ENCODE results near the gene INSYN2A.
A peak's percentile ranks its signal among the peaks of the same experiment; 100 is the strongest.

INSYN2A gene, protein sequence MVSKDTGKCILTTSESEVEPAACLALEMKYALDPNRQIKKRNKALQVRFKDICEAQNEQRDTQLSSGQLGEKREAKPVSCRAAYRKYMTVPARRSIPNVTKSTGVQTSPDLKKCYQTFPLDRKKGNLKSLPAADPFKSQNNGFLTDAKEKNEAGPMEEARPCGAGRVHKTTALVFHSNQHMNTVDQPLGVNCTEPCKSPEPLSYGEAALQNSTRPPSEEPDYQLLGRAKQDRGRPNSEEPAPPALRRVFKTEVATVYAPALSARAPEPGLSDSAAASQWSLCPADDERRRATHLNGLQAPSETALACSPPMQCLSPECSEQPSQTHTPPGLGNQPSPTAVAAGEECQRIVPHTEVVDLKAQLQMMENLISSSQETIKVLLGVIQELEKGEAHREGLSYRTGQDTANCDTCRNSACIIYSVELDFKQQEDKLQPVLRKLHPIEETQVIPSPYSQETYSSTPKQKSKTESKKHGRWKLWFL

DNA sequence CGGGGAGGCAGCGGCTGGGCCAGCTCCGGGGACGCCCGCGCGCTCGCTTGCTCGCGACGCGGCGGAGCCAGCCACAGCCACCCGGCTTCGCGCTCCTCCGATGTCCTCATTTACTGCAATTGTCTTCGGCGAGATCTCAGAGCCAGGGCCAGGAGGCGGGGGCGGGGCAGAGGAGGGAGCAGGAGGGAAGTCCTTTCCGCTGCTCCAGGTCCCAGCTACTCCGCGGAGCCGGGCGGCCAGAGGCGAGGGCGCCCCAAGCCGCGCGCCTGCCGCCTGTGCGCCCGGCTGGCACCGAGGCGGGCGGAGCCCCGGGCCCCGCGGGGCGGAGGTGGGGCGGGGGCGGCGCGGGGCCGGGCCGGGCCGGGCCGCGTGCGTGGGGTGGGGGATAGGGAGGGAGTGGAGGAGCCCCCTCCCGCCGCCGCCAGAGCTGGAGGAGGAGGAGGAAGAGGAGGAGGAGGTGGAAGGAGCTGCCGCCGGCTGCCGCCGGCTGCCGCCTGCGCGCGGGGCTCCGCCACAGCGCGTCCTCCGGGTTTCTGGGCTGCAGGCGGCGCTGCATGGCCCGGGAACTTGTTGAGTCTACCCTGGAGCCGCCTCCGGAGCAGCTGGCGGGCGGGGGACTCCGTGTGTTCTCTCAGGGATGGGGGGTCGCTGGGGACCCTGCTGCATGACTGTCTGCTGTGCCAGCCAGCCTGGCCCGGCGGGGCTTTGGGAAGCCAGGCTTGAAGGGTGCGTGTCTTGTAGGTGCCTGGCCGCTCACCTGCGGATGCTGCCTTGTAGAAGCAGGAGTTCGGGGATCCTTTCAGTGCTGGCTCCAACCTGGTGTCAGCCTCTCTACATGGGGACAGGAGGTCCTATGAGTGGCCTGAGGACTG, at the start of gene INSYN2A:
INSYN2A (minus strand) TSS at position 310 of the 872 bp plus-strand sequence. CDS start 20,196 bp downstream, outside the sequence.
- no peak for DNase-seq (ENCODE audit: low spot score)

DNA sequence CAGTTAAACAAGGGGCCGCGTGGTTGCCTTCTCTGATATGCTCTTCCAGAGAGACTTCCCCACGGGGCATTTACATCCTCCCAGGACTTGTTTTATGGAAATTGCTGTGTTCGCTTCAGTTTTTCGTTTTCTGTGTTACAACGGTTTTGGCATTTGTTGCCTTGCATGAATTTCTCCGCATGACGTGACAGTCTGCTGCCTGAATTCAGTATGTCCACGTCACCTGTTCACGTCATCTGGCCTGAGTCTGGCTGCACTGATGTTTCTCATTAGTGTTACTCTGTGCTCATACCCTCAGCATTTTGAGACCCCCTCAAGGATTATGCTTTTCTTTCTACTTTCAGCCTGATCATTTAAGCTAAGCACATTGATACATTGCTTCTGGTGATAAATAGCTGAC, 49.1 kb upstream of the INSYN2A start:
- DNase-seq (ENCODE audit: low spot score), result no peak

DNA sequence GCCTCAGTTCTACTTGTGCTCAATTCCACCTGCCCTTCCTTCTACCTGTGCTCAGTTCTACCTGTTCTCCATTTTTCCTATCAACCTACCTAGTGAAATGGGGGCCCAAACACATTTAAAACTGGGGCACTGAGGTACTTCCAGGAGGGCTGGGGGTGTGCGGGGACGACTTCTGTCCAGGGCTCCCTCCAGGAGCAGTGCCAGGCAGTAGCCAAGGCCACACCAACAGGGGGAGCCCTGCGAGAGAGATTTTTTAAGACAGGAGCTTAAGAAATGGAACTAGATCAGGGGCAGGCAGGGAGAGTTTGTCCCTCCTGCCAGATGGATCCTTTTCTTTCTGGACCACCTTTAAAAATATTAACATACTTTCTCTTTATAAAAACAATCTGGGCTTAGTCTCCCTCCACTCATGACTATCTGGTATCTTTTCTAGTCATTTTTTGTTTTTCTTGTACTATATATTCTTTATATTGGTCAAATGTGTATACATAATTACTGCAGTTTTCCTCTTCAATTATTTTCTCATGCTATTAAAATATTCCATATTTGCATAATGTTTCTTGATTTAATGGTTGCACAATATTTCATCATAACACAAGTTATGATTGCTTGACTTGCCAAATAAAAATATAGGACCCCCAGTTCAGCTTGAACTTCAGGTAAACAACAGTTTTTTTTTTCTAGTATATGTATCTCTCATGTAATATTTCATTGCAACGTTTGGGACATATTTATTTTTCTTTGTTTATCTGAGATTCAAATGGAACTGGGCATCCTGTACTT, 47.3 kb upstream of the INSYN2A start:
- peak; percentile 44 for DNase-seq (ENCODE audit: low spot score)

DNA sequence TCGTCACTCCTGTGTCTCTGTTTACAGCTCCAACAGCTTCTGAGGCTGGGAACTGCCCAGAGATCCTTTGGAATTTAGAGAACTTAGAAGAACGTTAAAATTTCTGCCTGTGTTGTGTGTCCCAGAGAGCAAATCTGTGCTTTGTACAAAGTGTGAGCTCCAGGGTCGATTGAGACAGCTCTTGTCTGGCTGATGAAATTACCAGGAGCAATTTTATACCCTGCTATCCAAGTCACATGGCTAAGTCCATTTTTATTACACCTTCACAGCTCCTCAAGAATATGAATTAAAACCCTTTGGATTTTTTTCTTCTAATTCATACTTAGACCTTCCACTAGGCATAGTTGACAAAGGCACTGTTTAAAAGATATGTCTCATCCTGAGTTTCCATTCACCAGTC, 46.5 kb upstream of the INSYN2A start:
- no peak for DNase-seq (ENCODE audit: low spot score)

DNA sequence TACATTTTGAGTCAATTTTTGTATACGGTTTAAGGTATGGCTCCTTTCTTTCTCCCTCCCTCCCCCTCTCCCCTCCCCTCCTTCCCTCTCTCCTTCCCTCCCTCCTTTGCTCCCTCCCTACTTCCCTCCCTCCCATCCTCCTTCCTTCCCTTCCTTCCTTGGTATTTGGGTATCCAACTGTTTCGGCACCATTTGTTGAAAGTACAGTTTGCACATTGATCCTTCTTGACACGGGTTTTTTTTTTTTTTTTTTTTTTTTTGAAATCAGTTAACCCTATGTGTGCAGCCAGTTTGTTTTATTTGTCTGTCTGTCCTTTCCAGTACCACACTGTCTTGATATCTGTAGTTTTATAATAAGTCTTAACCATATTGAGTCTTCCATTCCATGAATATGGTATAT, 39.9 kb upstream of the INSYN2A start:
- DNase-seq (ENCODE audit: low spot score), result no peak

DNA sequence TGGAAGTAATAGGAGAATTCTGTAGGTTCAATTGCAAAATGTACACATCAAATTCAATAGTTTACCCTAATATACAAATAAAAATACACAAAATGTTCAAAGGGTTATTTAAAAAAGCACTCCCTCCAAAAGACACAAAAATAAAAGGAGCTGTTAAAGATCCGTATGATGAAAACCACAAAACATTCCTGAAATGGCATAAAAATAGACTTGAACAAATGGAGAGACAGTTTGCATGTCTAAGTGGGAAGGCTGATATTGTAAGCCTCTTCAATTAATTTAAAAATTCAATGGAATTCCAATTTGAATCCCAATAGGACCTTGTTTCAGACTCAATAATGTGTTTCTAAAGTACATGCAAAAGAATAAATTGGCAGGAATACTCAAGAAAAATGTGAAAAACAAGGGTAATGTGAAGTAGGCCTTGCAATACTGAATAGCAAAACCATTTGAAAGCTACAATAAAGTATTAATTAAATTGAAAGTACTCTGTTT, 38.0 kb upstream of the INSYN2A start:
- DNase-seq (ENCODE audit: low spot score), result no peak

DNA sequence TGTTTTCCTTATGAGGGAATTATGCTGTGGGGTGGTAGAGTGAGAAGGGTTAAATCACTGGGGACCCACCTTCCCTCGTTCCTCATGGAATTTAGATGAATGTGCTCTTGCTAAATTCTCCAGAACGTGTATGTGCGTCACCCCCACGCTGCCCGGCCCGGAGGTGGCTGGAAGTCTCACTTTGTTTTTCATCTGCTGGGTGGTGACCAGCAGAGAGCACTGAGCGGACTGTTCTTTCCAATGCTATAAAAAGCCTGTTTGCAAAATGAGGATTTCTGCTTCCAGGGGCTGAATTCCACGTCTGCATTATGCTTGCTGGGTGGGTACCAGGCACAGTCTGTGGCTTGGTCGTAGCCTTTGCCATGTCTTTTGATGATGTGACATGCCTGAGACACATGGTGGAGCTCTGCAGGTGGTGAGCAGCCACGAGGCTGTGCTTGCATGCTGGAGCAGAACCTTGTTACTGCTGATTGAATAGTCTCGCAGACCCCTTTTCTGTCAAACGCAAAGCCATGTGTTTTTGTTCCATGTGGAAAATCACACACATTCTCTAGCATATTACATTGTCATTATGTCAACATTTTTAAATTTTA, 31.9 kb upstream of the INSYN2A start:
- DNase-seq (ENCODE audit: low spot score), result peak; percentile 37

DNA sequence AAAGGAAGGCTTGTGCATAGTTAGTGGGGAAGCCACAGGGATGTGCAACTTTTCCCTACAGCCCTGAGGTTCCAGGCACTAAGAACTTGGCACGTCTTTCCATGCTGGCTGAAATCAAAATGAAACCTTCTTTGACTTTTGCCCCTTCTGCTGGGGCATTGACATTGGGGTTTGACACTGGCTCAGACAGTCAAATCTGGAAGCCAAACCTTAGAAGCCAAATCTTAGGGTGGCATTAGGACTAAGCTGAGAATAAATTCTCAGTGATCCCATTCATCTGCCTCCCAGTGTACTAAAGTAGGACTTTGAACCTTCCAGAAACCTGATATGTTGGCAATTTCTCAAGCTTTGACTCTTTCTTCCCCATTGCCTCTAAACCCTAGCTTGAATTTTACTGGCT, 31.3 kb upstream of the INSYN2A start:
- peak; percentile 51 for DNase-seq (ENCODE audit: low spot score)

DNA sequence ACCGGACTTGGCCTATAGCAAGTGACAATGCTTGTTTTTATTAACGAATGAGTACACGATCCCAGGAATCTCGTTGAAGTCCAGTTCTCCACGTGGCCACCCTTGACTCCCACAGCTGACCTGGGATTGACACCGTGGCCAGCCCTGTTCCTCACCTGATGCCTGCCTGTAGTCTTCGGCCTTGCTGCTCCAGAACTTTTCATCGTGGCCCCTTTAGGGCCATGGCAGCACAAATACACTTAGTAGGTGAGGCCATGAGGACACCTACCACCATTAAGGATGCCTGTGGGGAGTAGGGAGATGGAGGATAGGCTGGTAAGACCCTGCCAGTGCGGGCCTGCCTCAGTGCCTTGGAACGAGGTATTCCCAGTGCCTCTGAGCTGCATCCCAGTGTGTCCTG, 30.6 kb upstream of the INSYN2A start:
- DNase-seq (ENCODE audit: low spot score), result no peak

DNA sequence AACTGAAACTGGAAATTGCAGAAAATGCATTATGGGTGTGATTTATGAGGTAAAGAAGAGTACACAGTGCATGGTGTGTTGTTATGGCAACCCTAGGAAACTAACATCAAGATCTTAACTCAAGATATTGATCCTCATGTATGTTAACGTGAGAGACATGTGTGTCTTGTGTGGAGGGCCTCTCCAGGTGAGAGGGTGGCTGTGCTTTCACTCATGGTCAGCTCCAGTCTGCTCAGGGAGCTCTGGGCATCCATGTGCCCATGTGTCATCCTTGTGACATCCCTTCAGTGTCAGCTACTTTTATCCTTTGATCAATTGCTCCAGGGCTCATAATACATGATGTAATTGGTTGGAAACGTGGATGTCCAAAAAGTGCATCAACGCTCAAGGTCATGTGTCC, 24.9 kb upstream of the INSYN2A start:
- no peak for DNase-seq (ENCODE audit: low spot score)

DNA sequence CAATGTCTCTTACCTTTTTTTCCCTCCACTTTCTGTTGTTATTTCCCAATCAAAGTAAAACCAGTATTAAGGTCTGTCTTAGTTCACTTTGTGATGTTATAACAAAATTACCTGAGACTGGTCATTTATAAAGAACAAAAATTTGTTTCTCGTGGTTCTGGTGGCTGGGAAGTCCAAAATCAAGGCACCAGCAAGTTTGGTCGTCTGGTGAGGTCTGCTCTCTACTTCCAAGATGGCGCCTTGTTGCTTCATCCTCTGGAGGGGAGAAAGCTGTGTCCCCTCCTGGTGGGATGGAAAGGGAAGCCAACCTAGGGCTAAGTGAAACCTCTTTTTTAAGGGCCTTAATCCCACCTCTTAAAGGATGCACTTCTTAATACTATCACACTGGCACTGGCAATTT, 22.3 kb upstream of the INSYN2A start:
- DNase-seq (ENCODE audit: low spot score), result no peak

DNA sequence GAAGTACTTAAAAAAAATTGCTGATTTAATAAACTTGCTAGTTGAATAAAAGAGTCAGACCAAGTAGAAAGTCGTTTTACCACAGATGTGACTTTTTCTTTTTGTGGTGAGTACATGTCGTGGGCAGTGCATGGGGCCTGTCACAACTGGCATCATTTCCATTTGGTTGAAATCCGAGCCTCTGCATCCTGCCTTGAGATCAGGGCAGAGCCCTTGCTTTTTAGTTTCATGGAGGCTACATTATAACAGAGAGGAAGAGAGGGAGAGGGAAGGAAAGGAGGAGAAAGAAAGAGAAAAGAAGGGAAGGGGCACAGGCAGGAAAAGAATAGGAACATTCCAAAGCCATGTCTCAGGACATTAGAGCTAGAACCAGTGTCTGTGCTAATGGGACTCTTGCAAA, 20.4 kb upstream of the INSYN2A start:
- DNase-seq (ENCODE audit: low spot score), result no peak

DNA sequence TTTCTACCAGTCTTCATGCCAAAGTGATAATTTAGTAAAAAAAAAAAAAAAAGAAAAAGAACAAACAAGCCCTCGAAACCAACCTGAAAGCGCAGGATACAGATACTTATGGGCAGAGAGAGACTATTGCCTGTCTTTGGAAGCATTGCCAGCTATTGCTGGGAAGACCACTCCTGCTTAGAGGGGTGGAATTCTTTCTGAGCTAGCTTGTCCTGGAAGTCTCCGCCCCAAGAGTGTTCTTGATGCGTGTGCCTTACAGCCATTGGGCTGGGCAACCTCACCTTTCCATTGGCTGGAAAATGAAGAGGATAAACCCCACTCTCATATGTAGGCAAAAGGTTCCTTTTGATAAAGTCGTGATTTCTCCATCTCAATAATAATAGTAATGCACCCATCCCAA, 19.9 kb upstream of the INSYN2A start:
- no peak for DNase-seq (ENCODE audit: low spot score)

DNA sequence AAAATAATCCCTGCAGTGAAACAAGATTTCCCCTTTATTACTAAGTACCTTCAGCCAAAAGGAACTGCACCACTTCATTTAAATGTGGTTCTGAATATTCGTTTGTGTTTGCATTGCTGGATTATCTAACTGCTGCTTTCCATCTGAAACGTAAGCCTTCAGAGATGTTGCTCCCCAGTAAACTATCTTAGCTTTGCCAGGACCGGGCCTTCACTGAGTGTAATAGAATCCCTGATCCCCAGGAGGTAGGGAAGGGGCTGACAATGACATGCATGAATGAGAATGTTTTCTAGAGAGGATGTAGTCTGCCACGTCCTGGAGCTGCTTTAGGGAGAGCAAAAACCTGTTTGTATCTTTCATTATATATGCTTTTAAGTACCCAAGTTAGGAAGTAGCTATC, 19.5 kb upstream of the INSYN2A start:
- no peak for DNase-seq (ENCODE audit: low spot score)

DNA sequence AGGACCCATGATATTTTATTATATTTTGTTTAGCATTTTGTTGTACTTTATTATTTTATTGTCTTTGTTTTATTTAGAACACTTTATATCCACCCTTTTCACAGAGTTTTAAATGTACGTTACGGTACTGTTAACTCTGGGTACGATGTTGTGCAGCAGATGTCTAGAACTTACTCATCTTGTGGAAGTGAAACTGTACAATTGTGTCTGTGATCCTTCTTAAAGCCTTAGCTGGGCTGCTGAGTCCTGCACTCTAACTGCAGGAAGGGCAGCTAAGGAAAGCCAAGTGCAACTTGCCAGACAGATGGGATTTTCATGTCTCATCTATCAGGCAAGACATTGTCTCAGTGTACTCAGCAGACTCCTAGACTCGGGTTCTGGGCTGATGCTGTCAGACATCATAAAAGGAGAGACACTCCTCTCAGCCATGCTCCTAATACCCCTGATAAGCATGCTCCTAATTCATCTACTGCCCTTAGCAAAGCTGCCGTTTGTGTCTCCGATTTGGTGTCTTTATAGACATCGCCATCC, 14.6 kb upstream of the INSYN2A start:
- no peak for DNase-seq (ENCODE audit: low spot score)

DNA sequence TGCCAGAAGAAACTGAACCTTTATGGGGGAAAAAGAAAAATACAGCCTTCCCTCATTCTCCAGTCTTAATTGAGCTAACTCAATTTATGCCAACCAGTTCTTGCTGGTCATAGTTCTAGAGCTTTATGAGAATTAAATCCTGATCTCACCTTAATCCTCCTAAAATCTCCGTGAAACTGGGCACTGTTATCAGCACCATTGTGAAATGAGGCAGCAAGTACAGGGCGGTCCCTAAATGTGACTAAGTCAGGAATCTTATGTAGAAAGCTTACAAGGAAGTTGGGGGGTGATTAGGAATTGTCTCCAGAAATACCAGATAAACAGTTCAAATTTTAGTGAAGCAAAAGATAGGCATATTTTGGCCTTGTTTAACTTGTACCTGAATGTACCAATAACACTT, 10.7 kb upstream of the INSYN2A start:
- no peak for DNase-seq (ENCODE audit: low spot score)

DNA sequence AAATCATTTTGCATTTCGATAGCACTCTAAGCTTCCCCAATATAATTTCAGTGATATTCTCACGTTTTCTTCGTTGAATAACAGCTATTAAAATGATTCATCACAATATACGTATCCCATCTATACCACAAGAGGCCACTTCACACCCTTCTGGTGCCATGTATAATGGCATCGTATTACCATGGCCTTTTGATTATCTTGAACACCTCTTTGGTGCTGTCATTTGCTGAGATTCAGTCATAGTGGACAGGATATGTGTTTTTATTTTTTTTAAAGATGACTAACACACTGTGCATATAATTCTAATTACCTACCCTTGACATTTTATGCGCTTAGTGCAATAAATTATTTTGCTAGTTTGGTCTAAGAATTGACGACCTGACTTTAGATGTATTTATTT, 6.7 kb upstream of the INSYN2A start:
- DNase-seq (ENCODE audit: low spot score), result no peak

DNA sequence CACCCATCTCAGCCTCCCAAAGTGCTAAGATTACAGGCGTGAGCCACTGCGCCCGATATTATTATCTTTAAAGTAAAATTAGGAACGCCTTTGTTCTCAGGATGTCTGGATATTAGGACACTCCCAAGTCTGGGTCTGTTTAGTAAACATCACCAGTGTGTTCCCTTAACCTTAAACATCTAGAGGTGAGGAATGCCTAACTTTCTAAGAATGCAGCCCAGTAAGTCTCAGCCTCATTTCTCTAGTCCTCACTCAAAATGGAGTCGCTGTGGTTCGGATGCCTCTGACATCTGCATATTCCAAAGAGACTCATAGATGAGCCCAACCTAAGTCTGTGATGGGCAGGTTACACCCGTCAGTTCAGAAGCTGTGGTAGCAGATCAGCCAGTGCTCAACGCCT, 4.3 kb upstream of the INSYN2A start:
- DNase-seq (ENCODE audit: low spot score), result no peak

DNA sequence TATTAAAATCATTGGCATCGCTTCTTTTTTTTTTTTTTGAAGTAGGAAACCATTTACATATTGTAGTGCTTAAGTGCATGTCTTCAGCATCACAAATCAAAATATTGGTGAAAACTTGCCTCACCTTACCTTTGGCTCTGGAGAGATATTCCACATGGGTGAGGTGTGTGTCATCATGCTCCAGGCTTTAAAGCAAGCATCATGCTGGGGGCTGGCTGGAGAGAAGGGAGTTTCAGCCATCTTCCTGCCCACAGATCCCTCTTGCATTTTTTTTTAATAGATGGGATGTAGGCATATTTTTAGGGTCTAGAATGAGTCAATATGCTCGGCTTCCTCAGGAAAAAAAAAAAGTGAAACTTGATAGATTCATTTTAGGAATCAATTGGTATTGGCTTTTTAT, 2.3 kb upstream of the INSYN2A start:
- no peak for DNase-seq (ENCODE audit: low spot score)

DNA sequence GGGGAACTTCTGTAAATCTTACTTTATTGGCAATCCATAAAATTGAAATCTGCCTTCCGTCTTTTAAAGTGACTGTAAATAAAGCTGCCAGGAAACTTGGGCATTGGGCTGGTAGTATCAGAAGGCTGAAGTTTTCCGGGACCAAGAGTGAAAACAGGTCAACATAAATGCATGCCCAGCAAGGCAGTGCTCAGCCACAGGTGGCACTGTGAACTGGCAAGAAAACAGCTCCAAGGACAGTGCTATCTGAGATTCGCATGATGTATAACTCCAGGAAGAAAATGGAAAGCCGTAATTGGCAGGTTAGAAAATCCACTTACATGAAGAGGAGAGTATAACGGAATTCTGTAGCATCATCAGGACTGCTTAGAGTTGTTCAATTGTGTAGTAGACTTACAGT, 1.9 kb upstream of the INSYN2A start:
- no peak for DNase-seq (ENCODE audit: low spot score)

DNA sequence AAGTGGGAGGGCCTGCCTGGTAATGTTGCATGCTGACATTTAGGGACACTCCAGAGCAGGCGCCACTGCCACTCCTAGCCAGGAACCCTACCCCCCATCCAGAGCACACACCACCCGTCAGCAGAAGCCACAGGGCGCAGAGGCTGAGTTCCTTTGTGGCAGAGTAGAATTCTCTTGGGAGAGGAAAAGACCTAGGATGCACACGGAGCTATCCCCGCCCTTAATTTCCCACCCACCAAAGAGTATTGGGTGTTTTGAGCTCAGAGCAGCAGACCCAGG, 702 bp upstream of the INSYN2A start:
- no peak for DNase-seq (ENCODE audit: low spot score)
